Large intestine (tissue), 3 donors: ENCODE results near the gene COQ4. TPM values are rescaled to one million over a fixed set of nuclear protein-coding genes. Genes with fewer than 3 reads are reported as not detected.

Source experiments
- DNase-seq, 2 donors: peaks; one replicate each; pipeline versions ENCODE4 v3.0.0 to v3.0.0-alpha.2; 2013
- H3K27ac ChIP-seq: one replicate; pipeline ENCODE4 v1.5.1; 2013; ENCODE audit warnings: low read length
- H3K27me3 ChIP-seq: 2 replicates; pipeline ENCODE4 v1.6.1; 2013; ENCODE audit warnings: low read length; ENCODE audit not compliant: control insufficient read depth, insufficient read depth
- H3K36me3 ChIP-seq: 2 replicates; pipeline ENCODE4 v1.6.1; 2013; ENCODE audit warnings: low read length; ENCODE audit not compliant: control insufficient read depth, insufficient read depth
- H3K4me1 ChIP-seq: one replicate; pipeline ENCODE4 v1.6.1; 2013; ENCODE audit warnings: low read length; ENCODE audit not compliant: control insufficient read depth, insufficient read depth
- H3K4me3 ChIP-seq: one replicate; pipeline ENCODE4 v1.5.1; 2013; ENCODE audit warnings: low read length
- H3K9me3 ChIP-seq: one replicate; pipeline ENCODE4 v1.6.1; 2013; ENCODE audit warnings: mild to moderate bottlenecking, low read depth, low read length, moderate library complexity; ENCODE audit not compliant: control insufficient read depth
- WGBS: methylation state at CpG from one replicate; pipeline ENCODE4 v1.1.5; 2013; ENCODE audit warnings: low lambda C conversion rate; ENCODE audit not compliant: insufficient coverage; 5-methylcytosine and 5-hydroxymethylcytosine counted together
- polyA plus RNA-seq: library from polyadenylated mRNA; unstranded; fragments of 120-200 nt; gene quantifications from one replicate; pipeline ENCODE4 v1.2.1, GENCODE V29; 2013

The COQ4 gene
- polyA plus RNA-seq, 1 donor: 88.1 TPM

GRCh38 chr9:128282500-128282899 is 40.1 kb upstream of the COQ4 start:
- H3K9me3 ChIP-seq: no peaks in the 10 kb centered on the region
- no CpG with 5 or more reads among the region's 6 CpGs for WGBS
- no peak for DNase-seq
- H3K4me1 ChIP-seq: no peaks in the 10 kb centered on the region
- no peak overlapping the region for H3K27ac ChIP-seq
- no peaks in the 10 kb centered on the region for H3K27me3 ChIP-seq
- no peak overlapping the region for H3K4me3 ChIP-seq
- H3K36me3 ChIP-seq: peaks cover 15% of the 10 kb centered on the region

DNA sequence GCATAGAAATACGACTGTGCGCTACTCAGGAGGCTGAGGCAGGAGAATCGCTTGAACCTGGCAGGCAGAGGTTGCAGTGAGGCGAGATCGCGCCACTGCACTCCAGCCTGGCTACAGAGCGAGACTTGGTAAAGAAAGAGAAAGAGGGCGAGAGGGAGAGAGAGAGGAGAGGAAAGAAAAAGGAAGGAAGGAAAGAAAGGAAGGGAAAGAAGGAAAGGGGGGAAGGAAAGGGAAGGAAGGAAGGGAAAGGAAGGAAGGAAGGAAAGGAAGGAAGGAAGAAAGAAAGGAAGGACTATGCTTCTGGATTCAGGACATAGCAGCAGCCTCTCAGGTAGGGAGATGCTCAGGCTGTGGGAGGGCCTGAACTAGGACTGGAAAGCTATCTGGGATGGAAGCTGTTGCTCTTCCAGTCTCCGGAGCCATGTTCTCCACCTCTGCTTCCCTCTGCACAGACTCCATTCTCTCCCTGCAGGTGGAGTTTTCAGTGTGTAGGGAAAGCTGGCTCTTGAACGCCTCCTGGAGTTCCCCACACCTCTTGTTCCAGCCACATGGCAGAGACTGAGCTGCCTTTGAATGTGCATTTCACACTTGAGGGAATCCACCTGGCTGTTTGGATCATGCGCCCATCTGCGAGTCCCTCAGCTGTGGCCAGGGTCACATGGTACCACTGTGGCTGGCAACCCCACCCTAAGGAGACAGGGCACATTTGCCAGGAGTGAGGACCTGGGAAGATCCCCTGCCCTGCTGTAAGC is 37.4 kb upstream of the COQ4 start:
- WGBS: 99% methylated on average over 5 of the region's 12 CpGs
- no peak overlapping the region for H3K4me3 ChIP-seq
- DNase-seq: no peak
- H3K9me3 ChIP-seq: no peaks in the 10 kb centered on the region
- H3K27me3 ChIP-seq: no peaks in the 10 kb centered on the region
- no peaks in the 10 kb centered on the region for H3K4me1 ChIP-seq
- peaks cover 26% of the 10 kb centered on the region for H3K36me3 ChIP-seq
- H3K27ac ChIP-seq: no peak overlapping the region

GRCh38 chr9:128286440-128286839 is 36.2 kb upstream of the COQ4 start:
- H3K27me3 ChIP-seq: no peaks in the 10 kb centered on the region
- H3K27ac ChIP-seq: no peak overlapping the region
- H3K9me3 ChIP-seq: no peaks in the 10 kb centered on the region
- H3K4me1 ChIP-seq: no peaks in the 10 kb centered on the region
- DNase-seq: peak in 1 of 2 donors; percentile 26
- H3K36me3 ChIP-seq: peaks cover 26% of the 10 kb centered on the region
- no peak overlapping the region for H3K4me3 ChIP-seq
- WGBS: 83% methylated on average over 1 of the region's 6 CpGs

GRCh38 chr9:128288273-128289004 is 34.2 kb upstream of the COQ4 start:
- H3K4me3 ChIP-seq: no peak overlapping the region
- H3K27ac ChIP-seq: no peak overlapping the region
- H3K36me3 ChIP-seq: peaks cover 26% of the 10 kb centered on the region
- 80% methylated on average over 1 of the region's 11 CpGs for WGBS
- no peaks in the 10 kb centered on the region for H3K9me3 ChIP-seq
- no peaks in the 10 kb centered on the region for H3K27me3 ChIP-seq
- DNase-seq: no peak
- H3K4me1 ChIP-seq: no peaks in the 10 kb centered on the region

- H3K9me3 ChIP-seq: peaks cover 2% of the 10 kb centered on the region
- H3K27ac ChIP-seq: no peak overlapping the region
- H3K4me3 ChIP-seq: no peak overlapping the region
- DNase-seq: peak in 1 of 2 donors; percentile 49
- H3K36me3 ChIP-seq: peaks cover 12% of the 10 kb centered on the region
- WGBS: no CpG with 5 or more reads among the region's 3 CpGs
- H3K27me3 ChIP-seq: no peaks in the 10 kb centered on the region
- H3K4me1 ChIP-seq: peaks cover 18% of the 10 kb centered on the region
These were observed 30.6 kb upstream of the COQ4 start for GRCh38 chr9:128292009-128292408.

GRCh38 chr9:128293091-128293490 is 29.5 kb upstream of the COQ4 start:
- Histone ChIP-seq H3K27me3 (no peaks in the 10 kb centered on the region), H3K36me3 (peaks cover 7% of the 10 kb centered on the region), H3K9me3 (peaks cover 2% of the 10 kb centered on the region), H3K4me3 (no peak overlapping the region), H3K4me1 (peaks cover 25% of the 10 kb centered on the region), H3K27ac (no peak overlapping the region)
- no peak for DNase-seq
- 60% methylated on average over 1 of the region's 4 CpGs for WGBS

DNA sequence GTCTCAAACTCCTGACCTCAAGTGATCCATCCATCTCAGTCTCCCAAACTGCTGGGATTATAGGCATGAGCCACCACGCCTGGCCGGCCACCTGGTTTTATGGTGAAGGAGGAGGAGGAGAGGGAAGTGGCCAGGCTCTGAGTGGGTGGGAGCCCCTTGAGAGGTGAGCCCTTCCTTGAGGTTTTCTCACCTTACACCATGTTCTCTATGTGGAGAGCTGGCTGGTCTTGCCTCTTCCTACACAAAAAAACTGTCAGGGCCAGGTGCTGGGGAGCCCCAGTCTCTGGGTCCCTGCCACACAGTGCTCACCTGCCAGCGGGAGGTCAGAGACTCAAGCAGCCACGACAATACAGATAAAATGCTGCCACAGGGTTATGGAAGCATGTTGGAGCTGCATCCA is 28.5 kb upstream of the COQ4 start:
- Histone ChIP-seq H3K27me3 (no peaks in the 10 kb centered on the region), H3K36me3 (no peaks in the 10 kb centered on the region), H3K27ac (no peak overlapping the region), H3K4me3 (no peak overlapping the region), H3K9me3 (peaks cover 2% of the 10 kb centered on the region), H3K4me1 (peaks cover 25% of the 10 kb centered on the region)
- no peak for DNase-seq
- WGBS: no CpG with 5 or more reads among the region's 4 CpGs

- peaks cover 2% of the 10 kb centered on the region for H3K9me3 ChIP-seq
- no peaks in the 10 kb centered on the region for H3K36me3 ChIP-seq
- H3K4me1 ChIP-seq: peaks cover 25% of the 10 kb centered on the region
- DNase-seq: peak; percentile 87 to 94
- H3K27ac ChIP-seq: peak overlapping the region; percentile 97
- H3K4me3 ChIP-seq: no peak overlapping the region
- H3K27me3 ChIP-seq: no peaks in the 10 kb centered on the region
- WGBS: no CpG with 5 or more reads among the region's 16 CpGs
These were observed 26.1 kb upstream of the COQ4 start for GRCh38 chr9:128296340-128297220.

GRCh38 chr9:128297221-128297773 is 25.3 kb upstream of the COQ4 start:
- WGBS: no CpG with 5 or more reads among the region's 2 CpGs
- no peak overlapping the region for H3K4me3 ChIP-seq
- peaks cover 2% of the 10 kb centered on the region for H3K9me3 ChIP-seq
- peak overlapping the region; percentile 97 for H3K27ac ChIP-seq
- no peaks in the 10 kb centered on the region for H3K36me3 ChIP-seq
- H3K4me1 ChIP-seq: peaks cover 25% of the 10 kb centered on the region
- peak in 1 of 2 donors; percentile 33 for DNase-seq
- H3K27me3 ChIP-seq: no peaks in the 10 kb centered on the region
